Left ventricle myocardium inferior (tissue), 1 donor: ENCODE measurements around the gene SLC46A2. TPM values are rescaled to one million over a fixed set of nuclear protein-coding genes. Genes with fewer than 3 reads are reported as not detected.

Experiments
- DNase-seq: peaks from one replicate; pipeline ENCODE4 v3.0.0-alpha.2; 2020
- H3K27ac ChIP-seq: fragments of 200-600 bp; replicated peaks from 2 replicates; pipeline ENCODE4 v1.8.0; 2021
- H3K27me3 ChIP-seq: fragments of 200-600 bp; 2 replicates; pipeline ENCODE4 v1.8.0; 2021; ENCODE audit warnings: low read depth
- H3K36me3 ChIP-seq: fragments of 200-600 bp; 2 replicates; pipeline ENCODE4 v1.8.0; 2021
- H3K4me1 ChIP-seq: fragments of 200-600 bp; 2 replicates; pipeline ENCODE4 v1.8.0; 2021
- H3K4me3 ChIP-seq: fragments of 200-600 bp; 2 replicates; pipeline ENCODE4 v1.8.0; 2021; ENCODE audit warnings: mild to moderate bottlenecking, moderate library complexity
- H3K9me3 ChIP-seq: fragments of 200-600 bp; replicated peaks from 2 replicates; pipeline ENCODE4 v1.8.0; 2021
- intact Hi-C: fragments of 100-400 bp; cut with micrococcal nuclease; formaldehyde crosslinking; loops from one replicate; pipeline ENCODE4 v1.11.0; 2022
- total RNA-seq: library from RNA; stranded (reverse); fragmentation: NEBNext Ultra II Directional; extraction: Animal tissue kit (Norgen Biotek cat#: 25700); gene quantifications from one replicate; pipeline ENCODE4 v1.2.1, GENCODE V29; 2021
- TF ChIP-seq, protein P1 (sequence below): fragments of 200-600 bp; IDR thresholded peaks from 2 replicates; pipeline ENCODE4 v1.8.0; 2021; ENCODE audit warnings: antibody characterized with exemption, mild to moderate bottlenecking, borderline replicate concordance
- donor health status: DM: no; HTN: yes; CAD: no; lungs with severe emphysema.

Gene SLC46A2
- total RNA-seq, 1 donor from 2014 or later, result not detected

- Histone ChIP-seq H3K27me3 (no peaks in the 10 kb centered on the region), H3K4me3 (no peak overlapping the region), H3K9me3 (no peaks in the 10 kb centered on the region), H3K27ac (no peak overlapping the region), H3K36me3 (peaks cover 15% of the 10 kb centered on the region), H3K4me1 (peaks cover 13% of the 10 kb centered on the region)
- TF ChIP-seq, protein P1, sequence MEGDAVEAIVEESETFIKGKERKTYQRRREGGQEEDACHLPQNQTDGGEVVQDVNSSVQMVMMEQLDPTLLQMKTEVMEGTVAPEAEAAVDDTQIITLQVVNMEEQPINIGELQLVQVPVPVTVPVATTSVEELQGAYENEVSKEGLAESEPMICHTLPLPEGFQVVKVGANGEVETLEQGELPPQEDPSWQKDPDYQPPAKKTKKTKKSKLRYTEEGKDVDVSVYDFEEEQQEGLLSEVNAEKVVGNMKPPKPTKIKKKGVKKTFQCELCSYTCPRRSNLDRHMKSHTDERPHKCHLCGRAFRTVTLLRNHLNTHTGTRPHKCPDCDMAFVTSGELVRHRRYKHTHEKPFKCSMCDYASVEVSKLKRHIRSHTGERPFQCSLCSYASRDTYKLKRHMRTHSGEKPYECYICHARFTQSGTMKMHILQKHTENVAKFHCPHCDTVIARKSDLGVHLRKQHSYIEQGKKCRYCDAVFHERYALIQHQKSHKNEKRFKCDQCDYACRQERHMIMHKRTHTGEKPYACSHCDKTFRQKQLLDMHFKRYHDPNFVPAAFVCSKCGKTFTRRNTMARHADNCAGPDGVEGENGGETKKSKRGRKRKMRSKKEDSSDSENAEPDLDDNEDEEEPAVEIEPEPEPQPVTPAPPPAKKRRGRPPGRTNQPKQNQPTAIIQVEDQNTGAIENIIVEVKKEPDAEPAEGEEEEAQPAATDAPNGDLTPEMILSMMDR, result no peak
- no peak for DNase-seq
- intact Hi-C loops, result no loop called here
Measured at GRCh38 chr9:112838342-112838741, 52.3 kb downstream of the SLC46A2 start.

DNA sequence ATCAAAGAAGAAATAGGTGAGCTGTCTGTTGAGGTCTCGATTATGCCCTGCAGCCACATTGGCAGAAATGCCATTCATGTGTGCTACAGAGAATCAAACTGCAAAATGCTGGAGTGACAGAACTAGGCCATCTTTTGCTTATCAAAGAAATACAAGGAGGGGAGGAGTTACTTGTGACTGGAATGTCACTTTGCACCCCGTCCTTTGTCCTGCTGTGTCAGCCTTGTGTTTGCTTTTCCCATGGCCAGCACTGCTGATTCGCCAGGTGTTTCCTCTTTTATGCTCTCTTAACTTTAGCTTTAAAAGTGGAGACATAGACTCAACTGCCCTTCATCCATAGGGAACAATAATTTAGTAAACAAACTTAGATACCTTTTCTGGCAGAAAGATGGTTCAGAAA, 54.3 kb downstream of the SLC46A2 start:
- H3K27me3 ChIP-seq, result no peaks in the 10 kb centered on the region
- no peak for DNase-seq
- peaks cover 15% of the 10 kb centered on the region for H3K36me3 ChIP-seq
- intact Hi-C loops, result no loop called here
- TF ChIP-seq, protein P1, result no peak
- no peak overlapping the region for H3K4me3 ChIP-seq
- no peaks in the 10 kb centered on the region for H3K9me3 ChIP-seq
- peaks cover 10% of the 10 kb centered on the region for H3K4me1 ChIP-seq
- H3K27ac ChIP-seq, result no peak overlapping the region

GRCh38 chr9:112833081-112833480, 57.6 kb downstream of the SLC46A2 start:
- Histone ChIP-seq H3K27ac (no peak overlapping the region), H3K4me1 (peaks cover 25% of the 10 kb centered on the region), H3K9me3 (no peaks in the 10 kb centered on the region), H3K36me3 (peaks cover 5% of the 10 kb centered on the region), H3K4me3 (no peak overlapping the region), H3K27me3 (no peaks in the 10 kb centered on the region)
- TF ChIP-seq, protein P1, result no peak
- intact Hi-C loops, result no loop called here
- no peak for DNase-seq

- Histone ChIP-seq H3K9me3 (no peaks in the 10 kb centered on the region), H3K4me1 (peaks cover 23% of the 10 kb centered on the region), H3K4me3 (no peak overlapping the region), H3K27me3 (no peaks in the 10 kb centered on the region), H3K36me3 (peaks cover 5% of the 10 kb centered on the region), H3K27ac (peak overlapping the region; percentile 74)
- intact Hi-C loops, result no loop called here
- no peak for DNase-seq
- TF ChIP-seq, protein P1, result no peak
Measured at GRCh38 chr9:112831969-112832368, 58.7 kb downstream of the SLC46A2 start.

GRCh38 chr9:112831281-112831851, 59.3 kb downstream of the SLC46A2 start:
- TF ChIP-seq, protein P1, result no peak
- peaks cover under 1% of the 10 kb centered on the region for H3K36me3 ChIP-seq
- H3K9me3 ChIP-seq, result no peaks in the 10 kb centered on the region
- peak overlapping the region; percentile 74 for H3K27ac ChIP-seq
- peak; percentile 44 for DNase-seq
- no peaks in the 10 kb centered on the region for H3K27me3 ChIP-seq
- H3K4me3 ChIP-seq, result no peak overlapping the region
- intact Hi-C loops, result no loop called here
- H3K4me1 ChIP-seq, result peaks cover 23% of the 10 kb centered on the region

Other genes with a start within 250 kb of the SLC46A2 start
- 15.2 TPM for gene INIP, start 172.8 kb downstream of the SLC46A2 start, total RNA-seq
- gene SNX30, start 140.1 kb downstream of the SLC46A2 start, total RNA-seq, result 3.2 TPM
- 6.2 TPM for gene ZNF883, start 121.3 kb upstream of the SLC46A2 start, total RNA-seq
- 1.0 TPM for gene ZFP37, start 165.8 kb upstream of the SLC46A2 start, total RNA-seq